ENCODE results near the gene SPEG.

SPEG gene

GRCh38 chr2:219538504-219538951, 103.9 kb downstream of the SPEG start:
- Mint-ChIP-seq H3K9me3 (no peaks in the 10 kb centered on the region), H3K27ac (no peak overlapping the region), H3K4me3 (no peak overlapping the region), H3K27me3 (peaks cover 7 to 27% of the 10 kb centered on the region in 2 donors), H3K4me1 (ENCODE audit: low read depth in 2 of 2) (peaks cover 5 to 12% of the 10 kb centered on the region in 2 donors), H3K36me3 (ENCODE audit: insufficient read depth) (peaks cover 7% of the 10 kb centered on the region)
- DNase-seq (no peak), ATAC-seq (replicated peaks) (no peak)

GRCh38 chr2:219538956-219539788, 104.5 kb downstream of the SPEG start:
- peaks cover 7% of the 10 kb centered on the region for H3K36me3 Mint-ChIP-seq (ENCODE audit: insufficient read depth)
- peaks cover 5 to 14% of the 10 kb centered on the region in 2 donors for H3K4me1 Mint-ChIP-seq (ENCODE audit: low read depth in 2 of 2)
- DNase-seq (no peak), ATAC-seq (replicated peaks) (no peak)
- peaks cover 7 to 24% of the 10 kb centered on the region in 2 donors for H3K27me3 Mint-ChIP-seq
- no peak overlapping the region for H3K4me3 Mint-ChIP-seq
- no peaks in the 10 kb centered on the region for H3K9me3 Mint-ChIP-seq
- no peak overlapping the region for H3K27ac Mint-ChIP-seq

- peak overlapping the region in 1 of 2 donors; percentile 25 for H3K27ac Mint-ChIP-seq
- no peaks in the 10 kb centered on the region for H3K9me3 Mint-ChIP-seq
- ATAC-seq (replicated peaks) (no peak), DNase-seq (no peak)
- H3K4me1 Mint-ChIP-seq (ENCODE audit: low read depth in 2 of 2) = peaks cover 13 to 22% of the 10 kb centered on the region in 2 donors
- peaks cover 6 to 14% of the 10 kb centered on the region in 2 donors for H3K27me3 Mint-ChIP-seq
- H3K4me3 Mint-ChIP-seq = no peak overlapping the region
- H3K36me3 Mint-ChIP-seq (ENCODE audit: insufficient read depth) = peaks cover 7% of the 10 kb centered on the region
These were observed 105.5 kb downstream of the SPEG start for GRCh38 chr2:219539926-219540678.

- ATAC-seq (replicated peaks) (no peak), DNase-seq (no peak)
- H3K27me3 Mint-ChIP-seq = peaks cover 0 to 6% of the 10 kb centered on the region in 2 donors
- peak overlapping the region in 1 of 2 donors; percentile 9 for H3K27ac Mint-ChIP-seq
- no peaks in the 10 kb centered on the region for H3K9me3 Mint-ChIP-seq
- H3K36me3 Mint-ChIP-seq (ENCODE audit: insufficient read depth) = peaks cover 7% of the 10 kb centered on the region
- peak overlapping the region; percentile 82 to 83 for H3K4me3 Mint-ChIP-seq
- peaks cover 13 to 22% of the 10 kb centered on the region in 2 donors for H3K4me1 Mint-ChIP-seq (ENCODE audit: low read depth in 2 of 2)
These were observed 106.3 kb downstream of the SPEG start for GRCh38 chr2:219540784-219541504.

GRCh38 chr2:219541611-219542180, 107.1 kb downstream of the SPEG start:
- Mint-ChIP-seq H3K27ac (peak overlapping the region in 1 of 2 donors; percentile 80), H3K27me3 (no peaks in the 10 kb centered on the region)
- ATAC-seq (replicated peaks) = peak; percentile 50

GRCh38 chr2:219542931-219543595, 108.4 kb downstream of the SPEG start:
- Mint-ChIP-seq H3K4me1 (ENCODE audit: low read depth in 2 of 2) (peaks cover 13 to 22% of the 10 kb centered on the region in 2 donors), H3K27me3 (peaks cover 0 to 10% of the 10 kb centered on the region in 2 donors), H3K4me3 (peak overlapping the region; percentile 82 to 83), H3K27ac (peak overlapping the region; percentile 71 to 80), H3K9me3 (no peaks in the 10 kb centered on the region), H3K36me3 (ENCODE audit: insufficient read depth) (peaks cover 7% of the 10 kb centered on the region)
- ATAC-seq (replicated peaks) = peak; percentile 47
- peak in 1 of 3 experiments; percentile 46 for DNase-seq

More at GRCh38 chr2:219541611-219542180, 107.1 kb downstream of the SPEG start:
- Mint-ChIP-seq H3K4me1 (ENCODE audit: low read depth in 2 of 2) (peaks cover 13 to 22% of the 10 kb centered on the region in 2 donors), H3K4me3 (peak overlapping the region; percentile 82 to 83), H3K36me3 (ENCODE audit: insufficient read depth) (peaks cover 7% of the 10 kb centered on the region), H3K9me3 (no peaks in the 10 kb centered on the region)
- DNase-seq = peak; percentile 82 to 88 (median 84)

- peak within 1 kb of the TSS; percentile 82 to 83 for H3K4me3 Mint-ChIP-seq
These were observed 109.1 kb downstream of the SPEG start, which contains the start of the genes CHPF and TMEM198 for GRCh38 chr2:219543596-219544358. Gene CHPF (minus strand): TSS chr2:219543809. CDS start chr2:219543538, 271 bp downstream. Gene TMEM198 (plus strand): TSS chr2:219544028. CDS start chr2:219544728, 700 bp downstream.

GRCh38 chr2:219544567-219544966, 109.9 kb downstream of the SPEG start:
- Mint-ChIP-seq H3K9me3 (no peaks in the 10 kb centered on the region), H3K36me3 (ENCODE audit: insufficient read depth) (peaks cover 3% of the 10 kb centered on the region), H3K27me3 (peaks cover 7 to 25% of the 10 kb centered on the region in 2 donors), H3K4me1 (ENCODE audit: low read depth in 2 of 2) (peaks cover 13 to 22% of the 10 kb centered on the region in 2 donors), H3K27ac (peak overlapping the region in 1 of 2 donors; percentile 71), H3K4me3 (peak overlapping the region; percentile 82 to 83)
- DNase-seq (no peak), ATAC-seq (replicated peaks) (no peak)

More at GRCh38 chr2:219543596-219544358, 109.1 kb downstream of the SPEG start, which contains the start of the genes CHPF and TMEM198:
- Mint-ChIP-seq H3K27ac (peak within 1 kb of the TSS; percentile 71 to 80), H3K4me1 (ENCODE audit: low read depth in 2 of 2) (peaks cover 13 to 22% of the 10 kb centered on the region in 2 donors), H3K27me3 (peaks cover 6 to 18% of the 10 kb centered on the region in 2 donors), H3K36me3 (ENCODE audit: insufficient read depth) (peaks cover 7% of the 10 kb centered on the region), H3K9me3 (no peaks in the 10 kb centered on the region)
- DNase-seq = peak; percentile 86 to 87 (median 87)
- ATAC-seq (replicated peaks) = peak; percentile 72

- Mint-ChIP-seq H3K4me3 (no peak overlapping the region), H3K4me1 (ENCODE audit: low read depth in 2 of 2) (peaks cover 13 to 22% of the 10 kb centered on the region in 2 donors), H3K9me3 (no peaks in the 10 kb centered on the region), H3K36me3 (ENCODE audit: insufficient read depth) (peaks cover 3% of the 10 kb centered on the region), H3K27me3 (peaks cover 7 to 33% of the 10 kb centered on the region in 2 donors), H3K27ac (no peak overlapping the region)
- DNase-seq (no peak), ATAC-seq (replicated peaks) (no peak)
These were observed 110.8 kb downstream of the SPEG start for GRCh38 chr2:219545295-219545942.

GRCh38 chr2:219545943-219546352, 111.3 kb downstream of the SPEG start:
- peaks cover 3% of the 10 kb centered on the region for H3K36me3 Mint-ChIP-seq (ENCODE audit: insufficient read depth)
- H3K4me3 Mint-ChIP-seq = no peak overlapping the region
- no peak for ATAC-seq (replicated peaks)

GRCh38 chr2:219547621-219548020, 113.0 kb downstream of the SPEG start:
- H3K27me3 Mint-ChIP-seq = peaks cover 20 to 53% of the 10 kb centered on the region in 2 donors
- H3K4me3 Mint-ChIP-seq = no peak overlapping the region
- H3K36me3 Mint-ChIP-seq (ENCODE audit: insufficient read depth) = no peaks in the 10 kb centered on the region
- no peak overlapping the region for H3K27ac Mint-ChIP-seq
- peaks cover 18 to 21% of the 10 kb centered on the region in 2 donors for H3K4me1 Mint-ChIP-seq (ENCODE audit: low read depth in 2 of 2)
- DNase-seq (no peak), ATAC-seq (replicated peaks) (no peak)
- no peaks in the 10 kb centered on the region for H3K9me3 Mint-ChIP-seq

More at GRCh38 chr2:219545943-219546352, 111.3 kb downstream of the SPEG start:
- H3K4me1 Mint-ChIP-seq (ENCODE audit: low read depth in 2 of 2) = peaks cover 14 to 22% of the 10 kb centered on the region in 2 donors
- H3K27ac Mint-ChIP-seq = no peak overlapping the region
- DNase-seq = no peak
- no peaks in the 10 kb centered on the region for H3K9me3 Mint-ChIP-seq
- peaks cover 13 to 38% of the 10 kb centered on the region in 2 donors for H3K27me3 Mint-ChIP-seq

Data from effector memory CD8-positive, alpha-beta T cell (primary cell).